Suprapubic skin (tissue), 4 donors: ENCODE data around the gene RPL31. TPM values are rescaled to one million over a fixed set of nuclear protein-coding genes. Genes with fewer than 3 reads are reported as not detected.

ENCODE experiments used
- DNase-seq, 2 donors: peaks; one replicate each; pipeline ENCODE4 v3.0.0-alpha.2; 2019; ENCODE audit warnings: low spot score in 2 of 2
- H3K27ac ChIP-seq: fragments of 200-600 bp; sonication (generic); one replicate; pipeline ENCODE4 v1.5.1; 2019
- H3K27me3 ChIP-seq: fragments of 200-600 bp; sonication (generic); one replicate; pipeline ENCODE4 v1.5.1; 2019
- H3K36me3 ChIP-seq: fragments of 200-600 bp; sonication (generic); one replicate; pipeline ENCODE4 v1.5.1; 2019
- H3K4me1 ChIP-seq: fragments of 200-600 bp; sonication (generic); one replicate; pipeline ENCODE4 v1.5.1; 2019
- H3K4me3 ChIP-seq: fragments of 200-600 bp; sonication (generic); one replicate; pipeline ENCODE4 v1.5.1; 2019; ENCODE audit warnings: mild to moderate bottlenecking
- H3K9me3 ChIP-seq: fragments of 200-600 bp; sonication (generic); one replicate; pipeline ENCODE4 v1.5.1; 2019
- CTCF ChIP-seq, 2 donors: fragments of 200-600 bp in 1 of 2; fragments of 450-650 bp in 1 of 2; sonication (generic) in 1 of 2; IDR thresholded peaks; one replicate each; pipeline ENCODE4 v1.5.1; 2016 to 2019; ENCODE audit warnings: antibody characterized with exemption in 2 of 2, mild to moderate bottlenecking in 1 of 2, moderate library complexity in 1 of 2
- EP300 ChIP-seq: sonication (generic); formaldehyde crosslinking; IDR thresholded peaks from one replicate; pipeline ENCODE4 v1.6.1; 2017; ENCODE audit warnings: antibody characterized with exemption
- POLR2A ChIP-seq, 2 donors: fragments of 450-650 bp; IDR thresholded peaks; one replicate each; pipeline ENCODE4 v1.6.1; 2017; ENCODE audit warnings: antibody characterized with exemption in 2 of 2, mild to moderate bottlenecking in 2 of 2, moderate library complexity in 2 of 2
- POLR2AphosphoS5 ChIP-seq, 3 donors: sonication (generic); formaldehyde crosslinking; IDR thresholded peaks; one replicate each; pipeline ENCODE4 v1.6.1; 2017; ENCODE audit warnings: antibody characterized with exemption in 3 of 3
- WGBS: methylation state at CpG from one replicate; pipeline ENCODE4 v1.1.5; 2018; 5-methylcytosine and 5-hydroxymethylcytosine counted together
- total RNA-seq, 4 donors: library from RNA; depleted of rRNA; stranded (reverse); fragments of >200 nt; gene quantifications; one replicate each; pipeline ENCODE4 v1.1.0, GENCODE V29; 2016

The RPL31 gene
- total RNA-seq, 4 donors from 2014 or later = 1,149 to 1,835 (median 1,682) TPM

GRCh38 chr2:101012706-101013181 lies 10.7 kb downstream of the RPL31 start:
- Histone ChIP-seq H3K36me3 (peaks cover 37% of the 10 kb centered on the region), H3K27me3 (no peaks in the 10 kb centered on the region), H3K27ac (no peak overlapping the region), H3K4me3 (no peak overlapping the region), H3K4me1 (peaks cover 3% of the 10 kb centered on the region), H3K9me3 (no peaks in the 10 kb centered on the region)
- no peak for DNase-seq
- 31% methylated on average over 5 of the region's 5 CpGs for WGBS
- TF ChIP-seq EP300 (no peak), POLR2AphosphoS5 (IDR thresholded peaks at IDR 0.05) (peak in 1 of 3 donors; percentile 22), CTCF (IDR thresholded peaks at IDR 0.05) (peak; percentile 75 to 76), POLR2A (IDR thresholded peaks at IDR 0.05) (no peak)

- H3K9me3 ChIP-seq = no peaks in the 10 kb centered on the region
- H3K27ac ChIP-seq = no peak overlapping the region
- H3K4me3 ChIP-seq = no peak overlapping the region
- peaks cover 34% of the 10 kb centered on the region for H3K36me3 ChIP-seq
- H3K4me1 ChIP-seq = no peaks in the 10 kb centered on the region
- DNase-seq = no peak
- TF ChIP-seq CTCF (IDR thresholded peaks at IDR 0.05) = no peak
- no peak for TF ChIP-seq POLR2AphosphoS5 (IDR thresholded peaks at IDR 0.05)
- no peak for TF ChIP-seq EP300
- TF ChIP-seq POLR2A (IDR thresholded peaks at IDR 0.05) = no peak
- WGBS = 93% methylated on average over 6 of the region's 6 CpGs
- no peaks in the 10 kb centered on the region for H3K27me3 ChIP-seq
These were observed 12.3 kb downstream of the RPL31 start for GRCh38 chr2:101014264-101014857.

DNA sequence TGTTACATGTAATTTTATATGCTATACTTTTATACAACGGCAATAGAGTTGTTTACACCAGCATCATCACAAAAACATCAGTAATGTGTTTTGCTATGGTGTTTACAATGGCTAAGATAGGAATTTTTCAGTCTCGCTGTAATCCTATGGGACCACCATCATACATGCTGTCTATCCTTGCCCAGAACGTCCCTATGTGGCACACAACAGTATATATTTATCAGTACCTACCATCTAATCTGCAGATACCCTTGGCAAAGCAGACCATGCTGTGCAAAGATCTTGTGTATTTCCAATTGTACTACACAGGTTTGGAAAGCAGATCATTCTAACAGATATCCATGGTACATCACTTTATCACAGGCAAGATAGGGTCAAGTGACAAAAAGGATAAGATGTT lies 15.3 kb downstream of the RPL31 start:
- Histone ChIP-seq H3K4me3 (no peak overlapping the region), H3K36me3 (peaks cover 41% of the 10 kb centered on the region), H3K9me3 (no peaks in the 10 kb centered on the region), H3K27ac (no peak overlapping the region), H3K4me1 (no peaks in the 10 kb centered on the region), H3K27me3 (no peaks in the 10 kb centered on the region)
- no peak for TF ChIP-seq EP300
- TF ChIP-seq CTCF (IDR thresholded peaks at IDR 0.05) = no peak
- no peak for TF ChIP-seq POLR2A (IDR thresholded peaks at IDR 0.05)
- no peak for TF ChIP-seq POLR2AphosphoS5 (IDR thresholded peaks at IDR 0.05)
- no peak for DNase-seq
- WGBS = 77% methylated on average over 3 of the region's 3 CpGs

GRCh38 chr2:101018934-101019333 lies 16.8 kb downstream of the RPL31 start:
- 70% methylated on average over 8 of the region's 8 CpGs for WGBS
- no peaks in the 10 kb centered on the region for H3K4me1 ChIP-seq
- no peaks in the 10 kb centered on the region for H3K9me3 ChIP-seq
- peaks cover 46% of the 10 kb centered on the region for H3K36me3 ChIP-seq
- no peak overlapping the region for H3K4me3 ChIP-seq
- no peak overlapping the region for H3K27ac ChIP-seq
- no peak for TF ChIP-seq CTCF (IDR thresholded peaks at IDR 0.05)
- no peak for TF ChIP-seq POLR2AphosphoS5 (IDR thresholded peaks at IDR 0.05)
- no peak for TF ChIP-seq EP300
- no peak for TF ChIP-seq POLR2A (IDR thresholded peaks at IDR 0.05)
- no peaks in the 10 kb centered on the region for H3K27me3 ChIP-seq
- no peak for DNase-seq

GRCh38 chr2:101022221-101022620 lies 20.1 kb downstream of the RPL31 start:
- H3K4me1 ChIP-seq = no peaks in the 10 kb centered on the region
- no peaks in the 10 kb centered on the region for H3K27me3 ChIP-seq
- no peaks in the 10 kb centered on the region for H3K9me3 ChIP-seq
- H3K4me3 ChIP-seq = no peak overlapping the region
- 87% methylated on average over 15 of the region's 16 CpGs for WGBS
- no peak for TF ChIP-seq CTCF (IDR thresholded peaks at IDR 0.05)
- TF ChIP-seq EP300 = no peak
- no peak overlapping the region for H3K27ac ChIP-seq
- H3K36me3 ChIP-seq = peaks cover 61% of the 10 kb centered on the region
- DNase-seq = no peak
